Measurements from ENCODE around the gene PKD2.
"Not testable (repeated sequence)": the region's sequence is repeated elsewhere in the genome, so short reads cannot be mapped to it uniquely, and the experiment has no call there.

PKD2 gene

DNA sequence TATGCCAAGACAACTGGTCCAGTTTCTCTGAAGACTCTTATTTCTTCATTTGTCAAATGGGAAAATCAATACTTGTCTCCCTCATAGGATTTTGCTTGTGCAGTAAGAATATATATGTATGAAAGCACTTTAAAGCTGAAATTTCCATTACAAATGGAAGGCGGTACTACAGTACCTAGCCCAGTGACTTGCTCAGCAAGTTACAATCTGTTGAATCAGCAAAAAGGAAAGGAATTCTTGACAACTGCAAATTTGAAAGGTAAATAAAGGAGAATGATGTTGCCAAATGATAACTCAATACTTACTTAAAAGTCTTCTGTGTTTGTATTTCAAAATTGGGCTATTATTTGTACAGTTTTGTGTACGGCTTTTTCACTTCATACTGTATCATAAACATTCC lies 71.1 kb downstream of the PKD2 start:
- DNase-seq = no peak

DNA sequence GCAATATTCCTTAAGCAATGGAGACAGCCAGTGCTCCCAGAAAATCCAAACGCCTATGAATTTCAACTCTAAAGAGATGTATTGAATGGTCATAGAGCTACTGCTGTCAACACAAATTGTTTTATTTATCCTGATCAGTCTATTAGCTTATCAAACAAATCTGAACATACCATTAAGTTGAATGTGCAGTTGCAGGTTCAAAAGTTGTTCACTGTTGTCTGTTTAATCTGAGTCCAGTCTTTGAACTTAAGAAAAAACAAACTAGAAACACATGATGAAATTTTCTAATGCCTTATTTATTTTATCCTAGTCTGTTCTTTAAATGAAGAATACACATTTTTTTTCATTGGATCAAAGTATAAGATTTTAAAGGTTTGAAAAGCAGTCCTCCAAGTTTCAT lies 73.2 kb downstream of the PKD2 start:
- no peak for DNase-seq

DNA sequence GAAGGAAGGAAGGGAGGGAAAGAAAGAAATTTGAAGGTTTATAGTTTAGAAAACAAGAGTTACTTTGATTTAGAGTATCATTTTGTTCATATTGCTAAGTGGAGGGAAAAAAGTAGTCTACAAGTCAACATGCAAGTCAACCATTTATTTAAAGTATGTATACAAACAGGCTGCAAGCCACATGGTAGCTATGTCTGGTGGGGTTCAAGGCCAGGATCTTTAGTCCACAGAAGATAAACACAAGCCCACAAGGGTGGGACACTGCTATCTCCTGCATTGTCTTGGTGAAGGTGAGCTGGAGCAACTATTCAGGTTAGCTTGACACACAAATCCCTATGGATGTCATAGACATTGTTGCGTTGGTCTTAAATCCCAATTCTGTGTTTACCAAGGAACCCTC lies 79.6 kb downstream of the PKD2 start:
- DNase-seq = no peak

DNA sequence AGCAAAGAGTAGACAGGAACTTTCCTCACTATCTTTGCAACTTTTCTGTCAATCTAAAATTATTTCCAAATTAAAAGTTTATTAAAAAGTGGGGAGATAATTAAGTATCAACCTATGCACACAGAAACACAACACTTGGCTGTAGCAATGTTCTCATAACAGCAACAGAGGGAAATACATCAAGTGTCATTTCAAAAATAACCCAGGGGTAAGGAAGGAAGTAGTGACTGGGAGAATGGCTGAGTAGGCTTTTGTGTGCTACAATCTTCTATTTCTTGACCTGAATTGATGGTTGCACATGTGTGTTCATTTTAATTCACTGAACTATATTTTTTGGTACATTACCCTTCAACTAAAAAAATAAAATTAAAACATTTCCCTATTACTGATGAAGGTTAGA lies 83.5 kb downstream of the PKD2 start:
- DNase-seq = no peak

DNA sequence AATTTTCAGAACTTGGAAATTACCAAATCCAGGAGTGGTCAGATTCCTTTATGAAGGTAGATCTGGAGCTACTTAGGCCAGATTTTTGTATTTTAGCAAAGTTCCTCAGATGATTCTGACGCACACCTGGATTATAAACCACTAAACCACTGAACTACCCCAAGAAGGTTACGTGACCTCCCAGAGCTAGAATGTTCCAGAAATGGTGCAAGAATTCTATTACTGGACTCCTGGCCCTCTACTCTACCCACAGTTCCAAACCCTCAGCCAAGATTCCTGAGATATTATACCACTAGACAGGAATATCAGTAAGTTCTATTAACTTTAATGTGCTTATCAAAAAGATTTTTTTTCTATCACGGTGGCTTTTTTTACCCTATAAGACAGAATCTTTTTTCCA lies 83.9 kb downstream of the PKD2 start:
- DNase-seq = no peak

DNA sequence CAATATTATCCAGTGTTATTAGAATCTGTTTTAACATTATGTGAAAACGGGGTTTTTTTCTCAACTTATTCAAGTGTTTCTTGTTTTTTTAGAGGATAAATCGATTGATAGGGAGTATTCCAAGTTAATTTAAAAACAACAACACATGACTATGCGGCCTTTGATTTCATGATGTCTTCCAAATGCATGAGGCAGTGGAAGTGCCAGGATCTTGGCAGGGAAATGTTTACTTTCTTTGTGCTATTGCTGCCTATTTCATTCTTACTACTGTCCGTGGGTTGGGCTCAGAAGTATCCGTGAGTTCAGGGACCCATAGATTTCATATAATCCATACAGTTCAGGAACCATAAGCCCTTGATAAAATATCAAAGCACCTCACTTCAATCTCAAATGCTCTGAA lies 86.4 kb downstream of the PKD2 start:
- no peak for DNase-seq

DNA sequence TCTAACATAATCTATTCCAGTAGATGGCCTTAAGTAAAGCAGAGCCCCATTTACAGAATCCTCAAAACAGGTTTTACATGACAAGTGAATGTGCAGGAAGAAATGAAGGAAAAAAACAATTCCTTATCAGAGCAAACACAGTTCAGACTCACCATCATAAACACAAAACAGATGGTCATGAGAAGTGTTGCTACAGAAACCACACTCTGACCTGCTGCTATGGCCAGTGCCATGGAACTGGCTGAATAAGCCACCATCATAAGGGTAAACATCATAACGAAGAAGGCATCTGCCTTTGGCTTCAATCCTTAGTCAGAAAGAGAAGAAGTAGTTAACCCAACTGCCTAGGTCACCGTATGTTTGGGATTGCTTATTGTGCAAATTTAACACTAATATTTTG lies 89.9 kb downstream of the PKD2 start:
- no peak for DNase-seq

DNA sequence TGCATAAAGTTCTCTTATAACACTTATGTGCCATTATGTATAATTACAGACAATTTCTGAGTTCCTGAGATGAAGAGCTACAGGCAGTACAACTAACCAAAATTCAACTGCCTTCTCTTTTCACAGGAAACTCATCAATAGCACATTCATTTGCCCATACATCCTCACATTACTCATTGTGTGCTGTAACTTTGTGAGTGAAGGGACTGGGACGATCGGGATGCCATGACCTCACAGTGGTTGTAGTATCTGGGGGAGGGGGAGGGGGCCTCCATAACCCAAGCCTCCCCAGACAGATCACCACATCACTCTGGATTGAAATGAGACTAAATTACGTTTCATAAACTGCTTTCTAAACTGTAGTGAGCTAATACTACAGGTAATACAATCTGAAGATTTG lies 90.3 kb downstream of the PKD2 start:
- no peak for DNase-seq

DNA sequence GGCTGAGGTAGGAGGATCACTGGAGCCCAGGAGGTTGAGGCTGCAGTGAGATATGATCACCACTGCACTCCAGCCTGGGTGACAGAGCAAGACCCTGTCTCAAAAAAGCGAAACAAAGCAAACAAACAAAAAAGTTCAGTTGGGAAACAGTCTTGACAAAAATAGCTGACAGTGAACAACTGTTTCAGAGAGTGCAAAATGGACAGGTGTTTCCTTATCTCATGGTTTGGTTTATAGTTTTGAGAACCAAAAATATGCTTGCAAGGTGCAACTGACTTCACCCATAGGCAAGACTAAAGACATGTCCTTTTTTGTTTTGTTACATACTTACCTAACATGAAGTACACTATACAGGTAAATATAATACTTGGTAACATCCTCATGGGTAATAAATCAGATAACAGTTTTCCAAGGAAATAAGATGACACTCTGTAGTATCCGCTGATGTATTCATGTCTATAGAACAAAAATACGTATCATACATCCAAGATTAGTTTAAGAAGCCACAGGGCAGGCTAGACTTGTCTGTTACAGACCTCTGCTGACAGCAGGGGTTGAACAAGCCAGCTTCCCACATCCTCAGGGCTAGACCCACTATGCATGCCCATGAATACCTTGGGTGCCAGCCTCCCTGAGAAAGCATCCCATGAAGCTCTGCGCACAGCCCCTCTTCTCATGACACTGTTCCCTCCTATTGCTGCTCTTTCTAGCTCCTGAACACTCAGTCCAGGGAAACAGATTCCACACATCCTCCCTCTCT lies 91.7 kb downstream of the PKD2 start:
- no peak for DNase-seq

DNA sequence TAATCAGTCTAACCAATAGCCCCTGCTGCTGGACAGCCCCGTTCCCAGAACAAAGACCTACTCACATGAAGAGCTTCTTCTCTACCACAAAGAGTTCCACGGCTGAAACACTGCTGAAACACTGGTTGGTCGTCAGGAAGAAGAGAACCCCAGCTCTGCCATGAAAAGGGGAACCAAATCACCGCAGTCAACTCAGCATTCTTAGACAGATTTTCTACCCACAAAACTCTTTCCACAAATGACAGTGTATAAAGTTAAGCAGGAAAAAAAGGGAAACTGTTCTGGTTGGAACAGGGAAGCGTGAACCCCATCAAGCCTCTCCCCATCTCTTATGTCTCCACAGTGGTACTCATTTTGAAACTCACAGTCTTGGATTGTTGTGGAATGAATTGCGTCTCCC lies 93.7 kb downstream of the PKD2 start:
- no peak for DNase-seq

DNA sequence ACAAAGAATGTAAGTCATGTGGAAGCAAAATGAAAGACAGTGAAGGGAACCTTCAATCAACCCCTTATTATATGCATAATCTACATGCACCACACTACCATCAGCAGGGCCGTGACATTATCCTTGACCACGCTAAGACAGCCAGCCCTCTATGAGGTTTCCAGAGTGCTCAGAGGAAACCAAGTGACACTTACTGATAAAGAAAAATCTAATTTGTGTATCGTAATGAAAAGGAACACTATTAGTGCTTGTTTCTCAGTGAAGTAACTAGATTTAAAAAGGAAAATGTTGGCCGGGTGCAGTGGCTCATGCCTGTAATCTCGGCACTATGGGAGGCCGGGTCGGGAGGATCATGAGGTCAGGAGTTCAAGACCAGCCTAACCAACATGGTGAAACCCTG lies 94.6 kb downstream of the PKD2 start:
- no peak for DNase-seq

DNA sequence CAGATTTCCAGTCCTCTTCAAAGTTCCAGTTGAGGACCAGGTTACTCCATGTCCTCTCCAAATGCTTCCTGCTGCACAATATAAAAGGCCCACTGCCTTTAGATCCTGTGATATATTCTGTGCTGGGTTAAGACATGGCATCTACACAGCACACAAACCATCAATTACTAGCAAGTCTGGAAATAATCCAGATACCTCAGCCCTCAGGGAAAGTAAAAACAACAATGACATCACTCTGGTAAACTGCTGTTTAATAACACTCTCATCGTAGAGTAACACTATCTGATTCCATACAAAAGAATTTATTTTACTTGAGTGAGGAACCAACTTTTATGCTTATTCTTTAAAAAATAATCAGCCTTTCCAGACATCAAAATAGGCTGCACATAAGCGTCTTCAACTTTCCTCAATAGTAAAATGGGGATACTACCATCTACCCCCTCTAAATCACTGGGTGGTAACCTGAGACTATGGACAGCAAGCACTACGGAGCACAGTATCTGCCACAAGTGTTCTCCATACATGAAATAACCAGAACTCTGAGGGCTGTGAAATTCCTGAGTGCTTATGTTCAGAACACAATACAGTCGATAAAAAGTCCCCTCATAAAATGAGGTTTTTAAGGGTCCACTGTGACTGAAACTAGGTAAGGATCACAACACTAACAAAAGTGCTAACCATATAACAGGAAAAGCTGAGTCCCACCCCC lies 97.6 kb downstream of the PKD2 start:
- DNase-seq = no peak

DNA sequence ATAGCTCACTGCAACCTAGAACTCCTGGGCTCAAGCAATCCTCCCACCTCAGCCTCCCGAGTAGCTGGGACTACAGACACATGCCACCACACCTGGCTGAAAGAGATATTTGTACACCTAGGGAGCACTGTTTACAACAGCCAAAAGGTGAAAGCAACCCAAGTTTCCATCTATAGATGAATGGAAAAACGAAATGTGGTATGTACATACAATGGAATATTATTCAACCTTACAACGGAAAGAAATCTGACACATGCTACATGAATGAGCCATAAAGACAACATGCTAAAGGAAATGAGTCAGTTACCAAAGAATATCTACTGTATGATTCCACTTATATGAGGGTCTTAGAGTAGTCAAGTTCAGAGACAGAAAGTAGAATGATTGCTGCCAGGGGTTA lies 98.8 kb downstream of the PKD2 start:
- no peak for DNase-seq

DNA sequence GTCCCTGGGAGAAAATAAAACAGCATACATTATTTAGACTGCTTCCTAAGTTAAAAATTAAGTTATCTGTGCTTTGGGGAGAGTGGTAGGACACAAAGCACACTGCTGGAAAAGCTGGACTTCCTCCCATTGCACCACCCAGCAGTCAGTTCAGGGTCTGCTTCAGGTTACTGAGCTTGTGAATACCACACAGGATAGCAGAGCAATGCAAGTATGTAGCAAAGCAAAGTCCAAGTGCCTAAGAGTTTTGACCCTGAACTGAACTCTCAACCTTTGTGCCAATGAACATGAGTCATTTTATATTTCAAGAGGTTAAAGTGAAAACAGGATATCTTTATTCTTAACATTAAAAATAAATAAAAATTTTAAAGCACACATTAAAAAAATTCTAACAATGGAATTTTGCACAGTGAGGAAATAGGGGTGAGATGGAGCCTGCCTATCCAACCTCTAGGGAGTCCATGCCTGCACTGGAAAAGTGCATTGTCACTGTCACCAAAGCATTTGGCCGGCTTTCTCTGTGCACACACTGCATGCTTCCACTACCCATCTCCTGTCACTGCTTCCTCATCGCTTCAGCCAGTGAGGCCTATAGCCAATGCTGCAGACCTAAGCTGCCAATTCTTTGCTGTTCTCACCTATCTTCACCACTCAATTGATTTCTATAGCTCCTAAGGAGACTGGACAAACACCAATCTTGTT lies 100.1 kb downstream of the PKD2 start:
- no peak for DNase-seq

DNA sequence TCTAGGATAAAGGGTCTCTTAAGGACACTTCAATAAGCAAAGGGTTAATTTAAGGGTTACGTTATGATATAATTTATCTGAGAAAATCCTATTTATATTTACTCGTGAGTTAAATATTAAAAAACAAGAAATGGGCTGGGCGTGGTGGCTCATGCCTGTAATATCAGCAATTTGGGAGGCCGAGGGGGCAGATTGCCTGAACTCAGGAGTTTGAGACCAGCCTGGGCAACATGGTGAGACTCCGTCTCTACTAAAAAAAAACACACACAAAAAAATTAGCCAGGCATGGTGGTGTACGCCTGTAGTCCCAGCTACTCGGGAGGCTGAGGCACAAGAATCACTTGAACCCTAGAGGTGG lies 100.7 kb downstream of the PKD2 start:
- not testable (repeated sequence) for DNase-seq

DNA sequence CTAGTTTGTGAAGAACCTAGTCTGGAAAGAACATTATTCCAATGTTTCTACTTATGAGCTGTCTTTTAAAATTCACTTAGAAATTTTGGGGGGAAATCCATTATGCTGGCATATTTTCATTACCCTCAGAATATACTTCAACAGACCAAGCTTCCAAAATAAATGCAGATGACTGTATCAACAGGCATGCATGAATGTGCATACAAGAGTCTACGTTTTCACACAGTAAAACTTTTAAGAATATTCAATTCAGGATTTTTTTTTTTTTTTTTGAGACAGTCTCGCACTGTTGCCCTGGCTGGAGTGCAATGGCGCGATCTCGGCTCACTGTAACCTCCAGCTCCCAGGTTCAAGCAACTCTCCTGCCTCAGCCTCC lies 101.3 kb downstream of the PKD2 start:
- DNase-seq = no peak

DNA sequence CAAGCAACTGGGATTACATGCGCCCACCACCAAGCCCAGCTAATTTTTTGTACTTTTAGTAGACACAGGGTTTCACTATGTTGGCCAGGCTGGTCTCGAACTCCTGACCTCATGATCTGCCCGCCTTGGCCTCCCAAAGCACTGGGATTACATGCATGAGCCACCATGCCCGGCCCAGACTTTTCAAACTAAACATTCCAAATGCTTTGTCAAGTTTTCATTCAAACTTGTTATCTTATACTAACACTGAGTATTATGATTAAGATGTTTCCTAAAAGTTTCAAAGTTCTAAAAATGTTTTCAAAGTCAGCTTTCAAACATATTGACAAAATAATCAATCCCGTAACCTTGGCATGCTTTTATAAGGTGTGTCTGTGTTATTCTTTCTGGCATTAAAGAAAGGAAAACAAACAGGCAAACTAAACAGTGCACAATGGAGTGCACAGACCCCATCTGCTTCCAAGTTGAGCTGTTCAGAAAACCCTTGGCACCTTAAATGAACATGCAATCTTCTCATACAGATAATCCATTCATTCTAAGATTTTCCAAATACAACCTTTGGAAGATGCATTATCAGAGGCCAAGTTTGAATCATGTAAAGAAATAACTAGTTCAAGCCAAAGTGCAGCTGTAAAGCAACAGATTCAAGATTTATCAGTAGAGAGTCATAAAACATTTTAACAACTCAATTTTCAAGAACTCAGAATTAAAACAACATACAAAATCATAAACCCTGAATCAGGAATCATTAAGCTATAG lies 101.9 kb downstream of the PKD2 start:
- DNase-seq = no peak

DNA sequence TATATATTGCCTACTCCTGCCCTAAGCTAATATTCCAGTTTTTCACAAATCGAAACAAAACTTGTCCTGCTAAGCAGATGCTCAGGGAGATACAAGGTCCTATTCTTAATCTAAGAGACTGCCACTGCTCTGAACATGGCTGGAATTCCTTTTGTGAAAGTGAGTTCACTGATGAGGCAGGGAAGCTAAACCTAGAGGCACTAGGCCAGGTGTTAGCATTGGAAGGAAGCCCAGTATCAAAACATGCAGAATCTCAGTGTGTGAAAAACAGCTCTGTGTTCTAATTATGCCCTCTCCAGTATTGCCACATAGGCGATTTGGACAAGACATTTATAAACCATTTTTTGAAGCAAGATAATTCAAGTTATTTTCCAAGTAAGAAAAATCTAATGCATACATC lies 103.4 kb downstream of the PKD2 start:
- DNase-seq = no peak

DNA sequence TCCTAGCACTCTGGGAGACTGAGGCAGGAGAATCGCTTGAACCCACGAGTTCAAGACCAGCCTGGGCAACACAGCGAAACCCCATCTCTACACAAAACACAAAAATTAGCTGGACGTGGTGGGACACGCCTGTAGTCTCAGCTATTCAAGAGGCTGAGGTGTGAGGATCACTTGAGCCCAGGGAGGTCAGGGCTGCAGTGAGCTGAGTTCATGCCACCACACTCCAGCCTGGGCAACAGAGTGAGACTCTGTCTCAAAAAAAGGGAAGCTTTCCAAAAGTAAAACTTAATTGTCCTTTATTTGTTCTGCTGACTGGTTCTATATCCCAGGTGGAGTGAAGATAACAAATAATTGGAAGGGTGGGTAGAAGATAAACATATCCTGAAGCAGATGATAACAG lies 105.4 kb downstream of the PKD2 start:
- DNase-seq = no peak

DNA sequence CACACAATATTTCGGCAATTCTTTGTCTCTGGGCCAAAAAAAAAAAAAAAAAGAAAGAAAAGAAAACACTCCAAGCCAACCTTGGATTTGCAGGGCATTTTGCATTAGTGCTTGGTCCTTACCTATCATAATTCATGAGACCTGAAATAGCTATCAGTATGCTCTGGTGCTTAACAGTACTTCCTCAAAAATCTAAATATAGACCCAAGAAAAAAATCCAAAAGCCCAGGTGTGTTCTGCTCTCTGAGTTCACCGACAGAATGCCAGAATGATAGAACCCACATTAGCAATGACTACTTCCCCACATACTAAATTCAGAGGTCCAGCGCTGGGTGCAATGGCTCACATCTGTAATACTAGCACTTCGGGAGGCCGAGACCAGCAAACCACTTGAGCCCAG lies 108.2 kb downstream of the PKD2 start:
- no peak for DNase-seq

DNA sequence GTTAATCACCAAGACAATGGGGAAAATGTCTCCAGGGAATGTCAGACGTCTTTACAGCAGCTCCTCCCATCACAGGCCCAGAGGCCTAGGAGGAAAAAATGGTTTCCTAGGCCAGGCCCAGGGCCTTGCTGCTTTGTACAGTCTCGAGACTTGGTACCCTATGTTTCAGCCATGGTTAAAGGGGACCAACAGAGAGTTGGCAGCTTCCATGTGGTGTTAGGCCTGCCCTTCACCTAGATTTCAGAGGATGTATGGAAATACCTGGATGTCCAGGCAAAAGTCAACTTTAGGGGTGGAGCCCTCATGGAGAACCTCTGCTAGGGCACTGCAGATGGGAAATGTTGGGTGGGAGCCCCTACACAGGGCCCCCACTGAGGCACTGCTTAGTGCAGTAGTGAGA lies 112.5 kb downstream of the PKD2 start:
- DNase-seq = no peak

DNA sequence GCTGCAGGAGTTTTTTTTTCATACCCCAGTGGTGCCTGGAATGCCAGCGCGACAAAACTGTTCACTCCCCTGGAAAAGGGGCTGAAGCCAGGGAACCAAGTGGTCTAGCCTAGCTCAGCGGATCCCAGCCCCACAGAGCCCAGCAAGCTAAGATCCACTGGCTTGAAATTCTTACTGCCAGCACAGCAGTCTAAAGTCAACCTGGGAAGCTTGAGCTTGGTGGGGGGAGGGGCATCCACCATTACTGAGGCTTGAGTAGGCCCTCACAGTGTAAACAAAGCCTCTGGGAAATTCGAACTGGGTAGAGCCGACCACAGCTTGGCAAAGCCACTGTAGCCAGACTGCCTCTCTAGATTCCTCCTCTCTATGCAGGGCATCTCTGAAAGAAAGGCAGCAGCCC lies 114.8 kb downstream of the PKD2 start:
- DNase-seq = not testable (repeated sequence)
